CD4-positive, alpha-beta T cell treated with Interferon alpha-2 for 1 hour (primary cell): Measurements from ENCODE around the gene PCDHB16.

Experiments used
- DNase-seq, 2 donors: peaks; one replicate each; pipeline ENCODE4 v3.0.0-alpha.2; 2020 to 2022

The PCDHB16 gene

GRCh38 chr5:141234109-141234667 is 52.0 kb downstream of the PCDHB16 start:
- no peak for DNase-seq
